H9 (cell line): Measurements from ENCODE around the gene PLB1. TPM values are rescaled to one million over a fixed set of nuclear protein-coding genes. Genes with fewer than 3 reads are reported as not detected.

Source experiments
- DNase-seq: peaks from one replicate; pipeline ENCODE4 v3.0.0-alpha.2; 2017
- H2AFZ ChIP-seq: one replicate; pipeline ENCODE4 v1.6.1; 2013; ENCODE audit warnings: mild to moderate bottlenecking, low read length, control low read depth, moderate library complexity
- H2AK5ac ChIP-seq: 2 replicates; pipeline ENCODE4 v1.6.1; 2013; ENCODE audit warnings: low read length, control low read depth, mixed read lengths; ENCODE audit not compliant: insufficient read length
- H2BK120ac ChIP-seq: one replicate; pipeline ENCODE4 v1.6.1; 2013; ENCODE audit warnings: low read depth, mild to moderate bottlenecking, low read length, control low read depth, inconsistent platforms; ENCODE audit not compliant: poor library complexity, severe bottlenecking
- H2BK12ac ChIP-seq: 2 replicates; pipeline ENCODE4 v1.6.1; 2013; ENCODE audit warnings: low read length, control low read depth, mixed read lengths, low read depth; ENCODE audit not compliant: insufficient read length
- H2BK15ac ChIP-seq: 2 replicates; pipeline ENCODE4 v1.6.1; 2013; ENCODE audit warnings: low read depth, low read length, control low read depth
- H2BK20ac ChIP-seq: one replicate; pipeline ENCODE4 v1.6.1; 2013; ENCODE audit warnings: low read depth, mild to moderate bottlenecking, low read length, control low read depth, inconsistent platforms; ENCODE audit not compliant: poor library complexity, severe bottlenecking
- H2BK5ac ChIP-seq: 2 replicates; pipeline ENCODE4 v1.6.1; 2013; ENCODE audit warnings: low read length, control low read depth, mixed read lengths; ENCODE audit not compliant: insufficient read length
- H3K14ac ChIP-seq: 2 replicates; pipeline ENCODE4 v1.6.1; 2013; ENCODE audit warnings: low read length, control low read depth; ENCODE audit not compliant: insufficient read depth
- H3K18ac ChIP-seq: 2 replicates; pipeline ENCODE4 v1.6.1; 2013; ENCODE audit warnings: low read depth, mild to moderate bottlenecking, mixed read lengths, low read length, control low read depth; ENCODE audit not compliant: insufficient read length
- H3K23ac ChIP-seq: 2 replicates; pipeline ENCODE4 v1.6.1; 2013; ENCODE audit warnings: low read length, control low read depth, mixed read lengths, low read depth; ENCODE audit not compliant: insufficient read length
- H3K23me2 ChIP-seq: 2 replicates; pipeline ENCODE4 v1.6.1; 2013; ENCODE audit warnings: low read depth, mild to moderate bottlenecking, mixed read lengths, low read length, control low read depth; ENCODE audit not compliant: insufficient read length, poor library complexity, severe bottlenecking
- H3K27ac ChIP-seq: 2 replicates; pipeline ENCODE4 v1.5.1; 2013; ENCODE audit warnings: low read length, control low read depth, mixed read lengths, low read depth; ENCODE audit not compliant: insufficient read length
- H3K27me3 ChIP-seq: 2 replicates; pipeline ENCODE4 v1.6.1; 2013; ENCODE audit warnings: low read length, control low read depth, inconsistent platforms; ENCODE audit not compliant: insufficient read depth
- H3K4ac ChIP-seq: 2 replicates; pipeline ENCODE4 v1.6.1; 2013; ENCODE audit warnings: low read depth, mild to moderate bottlenecking, control low read depth, inconsistent platforms, low read length, moderate library complexity
- H3K4me1 ChIP-seq: 2 replicates; pipeline ENCODE4 v1.6.1; 2013; ENCODE audit warnings: low read length, control low read depth, inconsistent platforms; ENCODE audit not compliant: insufficient read depth
- H3K4me2 ChIP-seq: 2 replicates; pipeline ENCODE4 v1.6.1; 2013; ENCODE audit warnings: low read length, control low read depth, mixed read lengths; ENCODE audit not compliant: insufficient read length, insufficient read depth
- H3K56ac ChIP-seq: 2 replicates; pipeline ENCODE4 v1.6.1; 2013; ENCODE audit warnings: low read depth, mild to moderate bottlenecking, mixed read lengths, low read length, control low read depth; ENCODE audit not compliant: insufficient read length
- H3K79me1 ChIP-seq: 2 replicates; pipeline ENCODE4 v1.6.1; 2013; ENCODE audit warnings: low read depth, mild to moderate bottlenecking, moderate library complexity, low read length, control low read depth, inconsistent platforms; ENCODE audit not compliant: insufficient read depth, poor library complexity, severe bottlenecking
- H3K79me2 ChIP-seq: 2 replicates; pipeline ENCODE4 v1.6.1; 2013; ENCODE audit warnings: low read length, control low read depth, inconsistent platforms; ENCODE audit not compliant: insufficient read depth
- H3K9ac ChIP-seq: 2 replicates; pipeline ENCODE4 v1.6.1; 2013; ENCODE audit warnings: low read length, control low read depth, mixed read lengths; ENCODE audit not compliant: insufficient read length; ENCODE audit errors: extremely low read depth
- H3K9me3 ChIP-seq: one replicate; pipeline ENCODE4 v1.6.1; 2013; ENCODE audit warnings: low read depth, low read length, inconsistent platforms; ENCODE audit not compliant: control insufficient read depth
- H3T11ph ChIP-seq: one replicate; pipeline ENCODE4 v1.6.1; 2013; ENCODE audit warnings: mild to moderate bottlenecking, low read length, control low read depth, inconsistent platforms
- H4K20me1 ChIP-seq: one replicate; pipeline ENCODE4 v1.6.1; 2013; ENCODE audit not compliant: control insufficient read depth, insufficient read length, insufficient read depth
- H4K5ac ChIP-seq: 2 replicates; pipeline ENCODE4 v1.6.1; 2013; ENCODE audit warnings: low read depth, mild to moderate bottlenecking, mixed read lengths, low read length, control low read depth; ENCODE audit not compliant: insufficient read length
- H4K8ac ChIP-seq: replicated peaks from 2 replicates; pipeline ENCODE4 v1.6.1; 2013; ENCODE audit warnings: low read length, control low read depth, mixed read lengths, low read depth; ENCODE audit not compliant: insufficient read length
- H4K91ac ChIP-seq: 2 replicates; pipeline ENCODE4 v1.6.1; 2013; ENCODE audit warnings: low read depth, mild to moderate bottlenecking, moderate library complexity, mixed read lengths, low read length, control low read depth; ENCODE audit not compliant: insufficient read length
- H3K27ac Mint-ChIP-seq, 3 experiments: 2 replicates in 2 of 3; 3 replicates in 1 of 3; pipeline ENCODE4 v1.8.0; 2020 to 2021; ENCODE audit warnings: mixed read lengths in 3 of 3, mild to moderate bottlenecking in 1 of 3, moderate library complexity in 1 of 3
- H3K27me3 Mint-ChIP-seq: 2 replicates; pipeline ENCODE4 v1.8.0; 2021; ENCODE audit warnings: low read depth, mild to moderate bottlenecking, moderate library complexity, mixed read lengths
- H3K36me3 Mint-ChIP-seq, 3 experiments: 2 replicates in 2 of 3; 3 replicates in 1 of 3; pipeline ENCODE4 v1.8.0; 2020 to 2021; ENCODE audit warnings: low read depth in 3 of 3, mixed read lengths in 3 of 3; ENCODE audit not compliant: insufficient read depth in 1 of 3
- H3K4me1 Mint-ChIP-seq, 2 experiments: 2 replicates each; pipeline ENCODE4 v1.8.0; 2020; ENCODE audit warnings: mixed read lengths in 2 of 2
- H3K4me3 Mint-ChIP-seq, 2 experiments: 2 replicates in 1 of 2; 3 replicates in 1 of 2; pipeline ENCODE4 v1.8.0; 2020 to 2021; ENCODE audit warnings: mild to moderate bottlenecking in 2 of 2, mixed read lengths in 2 of 2, moderate library complexity in 1 of 2
- H3K9me3 Mint-ChIP-seq, 2 experiments: 2 replicates in 1 of 2; 3 replicates in 1 of 2; pipeline ENCODE4 v1.8.0; 2020; ENCODE audit warnings: mild to moderate bottlenecking in 2 of 2, mixed read lengths in 2 of 2, moderate library complexity in 1 of 2
- WGBS: extraction: QIAGEN DNeasy Blood & Tissue Kit; methylation state at CpG from one replicate; pipeline ENCODE4 v1.1.7; 2013; ENCODE audit warnings: missing lambda C conversion rate, low lambda C conversion rate, mixed read lengths; ENCODE audit not compliant: insufficient read length; ENCODE audit errors: extremely low coverage; 5-methylcytosine and 5-hydroxymethylcytosine counted together
- total RNA-seq: library from RNA; stranded (reverse); gene quantifications from 2 replicates; pipeline ENCODE4 v1.2.1, GENCODE V29; 2021
- TF ChIP-seq, protein P1 (sequence below): fragments of 200-600 bp; sonication (generic); conservative IDR thresholded peaks from 3 replicates; pipeline ENCODE4 v1.8.0; 2021; ENCODE audit warnings: antibody characterized with exemption, mild to moderate bottlenecking

Gene PLB1
- total RNA-seq, 1 experiment from 2014 or later: not detected

DNA sequence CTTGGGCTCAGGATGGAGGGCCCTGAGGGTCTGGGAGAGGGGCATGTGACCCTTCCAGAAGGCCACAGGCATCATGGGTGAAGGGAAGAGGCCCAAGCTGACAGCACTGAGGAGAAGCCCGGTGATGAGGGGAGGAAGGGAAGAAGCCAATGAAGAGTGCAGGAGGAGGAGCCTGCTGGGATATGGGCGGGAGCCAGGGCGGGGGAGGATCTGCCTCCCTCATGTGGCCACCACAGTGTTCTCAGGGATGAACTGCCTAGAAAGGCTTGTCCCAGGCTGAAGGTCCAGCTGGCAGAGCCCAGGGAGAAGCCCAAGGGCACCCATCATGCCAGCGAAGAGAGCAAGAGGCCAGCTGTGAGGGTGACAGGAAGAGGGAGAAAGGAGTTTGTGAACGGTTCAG lies 24.6 kb upstream of the PLB1 start:
- H3K4me1 Mint-ChIP-seq: peaks cover 0 to 4% of the 10 kb centered on the region in 2 experiments; a peak in 1 of 4 replicates
- Histone ChIP-seq H2AK5ac (no peak overlapping the region), H3K4ac (no peak overlapping the region), H3K23ac (no peak overlapping the region), H3K9ac (no peak overlapping the region), H3K14ac (no peak overlapping the region), H2BK15ac (no peak overlapping the region), H2BK5ac (no peak overlapping the region), H2BK20ac (no peak overlapping the region), H2AFZ (no peak overlapping the region), H3K4me2 (no peak overlapping the region), H3K4me1 (no peaks in the 10 kb centered on the region), H2BK12ac (no peak overlapping the region), H4K5ac (no peak overlapping the region), H3K23me2 (no peaks in the 10 kb centered on the region), H3K27ac (no peak overlapping the region), H4K8ac (no peak overlapping the region), H3K79me1 (no peaks in the 10 kb centered on the region), H4K20me1 (no peaks in the 10 kb centered on the region), H2BK120ac (no peak overlapping the region), H3K9me3 (no peaks in the 10 kb centered on the region), H3K18ac (no peak overlapping the region), H3K27me3 (no peaks in the 10 kb centered on the region), H3K79me2 (no peaks in the 10 kb centered on the region), H4K91ac (no peak overlapping the region), H3T11ph (no peak overlapping the region), H3K56ac (no peak overlapping the region)
- TF ChIP-seq, protein P1, sequence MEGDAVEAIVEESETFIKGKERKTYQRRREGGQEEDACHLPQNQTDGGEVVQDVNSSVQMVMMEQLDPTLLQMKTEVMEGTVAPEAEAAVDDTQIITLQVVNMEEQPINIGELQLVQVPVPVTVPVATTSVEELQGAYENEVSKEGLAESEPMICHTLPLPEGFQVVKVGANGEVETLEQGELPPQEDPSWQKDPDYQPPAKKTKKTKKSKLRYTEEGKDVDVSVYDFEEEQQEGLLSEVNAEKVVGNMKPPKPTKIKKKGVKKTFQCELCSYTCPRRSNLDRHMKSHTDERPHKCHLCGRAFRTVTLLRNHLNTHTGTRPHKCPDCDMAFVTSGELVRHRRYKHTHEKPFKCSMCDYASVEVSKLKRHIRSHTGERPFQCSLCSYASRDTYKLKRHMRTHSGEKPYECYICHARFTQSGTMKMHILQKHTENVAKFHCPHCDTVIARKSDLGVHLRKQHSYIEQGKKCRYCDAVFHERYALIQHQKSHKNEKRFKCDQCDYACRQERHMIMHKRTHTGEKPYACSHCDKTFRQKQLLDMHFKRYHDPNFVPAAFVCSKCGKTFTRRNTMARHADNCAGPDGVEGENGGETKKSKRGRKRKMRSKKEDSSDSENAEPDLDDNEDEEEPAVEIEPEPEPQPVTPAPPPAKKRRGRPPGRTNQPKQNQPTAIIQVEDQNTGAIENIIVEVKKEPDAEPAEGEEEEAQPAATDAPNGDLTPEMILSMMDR: no peak
- peaks cover 15% of the 10 kb centered on the region for H3K27me3 Mint-ChIP-seq
- WGBS: no CpG with 5 or more reads among the region's 5 CpGs
- H3K9me3 Mint-ChIP-seq: peaks cover 0 to 4% of the 10 kb centered on the region in 2 experiments; a peak in 2 of 5 replicates
- peak; percentile 50 for DNase-seq
- H3K4me3 Mint-ChIP-seq: no peak overlapping the region
- H3K27ac Mint-ChIP-seq: no peak overlapping the region; a peak in 1 of 7 replicates
- H3K36me3 Mint-ChIP-seq: peaks cover 0 to 2% (median 0%) of the 10 kb centered on the region in 3 experiments; a peak in 2 of 7 replicates
